Breast epithelium (tissue), 4 donors: ENCODE results near the gene SYDE1. TPM values are rescaled to one million over a fixed set of nuclear protein-coding genes. Genes with fewer than 3 reads are reported as not detected.

ENCODE experiments used
- DNase-seq, 2 donors: peaks; one replicate each; pipeline ENCODE4 v3.0.0-alpha.2; 2019; ENCODE audit warnings: low spot score in 2 of 2
- H3K27ac ChIP-seq, 2 donors: fragments of 200-600 bp; sonication (generic) in 1 of 2; one replicate each; pipeline ENCODE4 v1.5.1; 2016 to 2019; ENCODE audit warnings: mild to moderate bottlenecking in 1 of 2
- H3K27me3 ChIP-seq, 2 donors: fragments of 200-600 bp; sonication (generic) in 1 of 2; one replicate each; pipeline versions ENCODE4 v1.5.1 to v1.6.0; 2017 to 2019; ENCODE audit warnings: control low read depth in 1 of 2, mild to moderate bottlenecking in 1 of 2
- H3K36me3 ChIP-seq: fragments of 200-600 bp; one replicate; pipeline ENCODE4 v1.5.1; 2019
- H3K4me1 ChIP-seq, 2 donors: fragments of 200-600 bp; sonication (generic); one replicate each; pipeline ENCODE4 v1.5.1; 2016 to 2019; ENCODE audit warnings: control low read depth in 1 of 2
- H3K4me3 ChIP-seq, 3 donors: fragments of 200-600 bp; sonication (generic); 1 replicate in 2 of 3; 2 replicates in 1 of 3; pipeline ENCODE4 v1.5.1; 2016 to 2019; ENCODE audit warnings: mild to moderate bottlenecking in 3 of 3, moderate library complexity in 2 of 3
- H3K9me3 ChIP-seq, 2 donors: fragments of 200-600 bp; sonication (generic) in 1 of 2; one replicate each; pipeline ENCODE4 v1.5.1; 2016 to 2019; ENCODE audit warnings: control low read depth in 1 of 2
- POLR2A ChIP-seq: fragments of 450-650 bp; IDR thresholded peaks from one replicate; pipeline ENCODE4 v1.6.1; 2016; ENCODE audit warnings: antibody characterized with exemption, mild to moderate bottlenecking, moderate library complexity
- POLR2AphosphoS5 ChIP-seq, 3 donors: sonication (generic); formaldehyde crosslinking; IDR thresholded peaks; one replicate each; pipeline ENCODE4 v1.6.1; 2017; ENCODE audit warnings: antibody characterized with exemption in 3 of 3
- intact Hi-C: fragments of 100-400 bp; cut with DNase I; formaldehyde crosslinking; loops from one replicate; pipeline ENCODE4 v1.15.1; 2023; ENCODE audit warnings: low total_unique reads
- total RNA-seq, 3 donors: library from RNA; depleted of rRNA; stranded (reverse); fragments of >200 nt; gene quantifications; one replicate each; pipeline ENCODE4 v1.1.0, GENCODE V29; 2016
- TF ChIP-seq, protein P1 (sequence below), 3 donors: fragments of 450-650 bp; IDR thresholded peaks; one replicate each; pipeline ENCODE4 v1.5.1; 2016 to 2017; ENCODE audit warnings: antibody characterized with exemption in 3 of 3, mild to moderate bottlenecking in 3 of 3, moderate library complexity in 3 of 3

The SYDE1 gene
- total RNA-seq, 3 donors from 2014 or later, result 11.0 to 22.9 (median 14.9) TPM

DNA sequence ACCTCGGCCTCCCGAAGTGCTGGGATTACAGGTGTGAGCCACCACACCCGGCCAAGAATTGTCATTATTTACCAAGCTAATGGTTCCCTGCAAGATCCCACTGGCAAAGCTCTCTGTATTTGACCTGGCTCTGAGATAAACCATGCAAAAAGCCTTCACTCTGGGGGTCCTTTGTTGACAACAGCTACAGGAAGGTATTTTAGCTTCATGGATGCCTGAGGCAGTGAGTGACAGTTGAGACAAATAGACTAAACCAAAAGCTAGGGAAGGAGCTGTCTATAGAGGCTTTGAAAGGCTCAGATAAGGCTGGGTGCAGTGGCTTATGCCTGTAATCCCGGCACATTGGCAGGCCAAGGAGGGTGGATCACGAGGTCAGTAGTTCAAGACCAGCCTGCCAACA is 48.1 kb downstream of the SYDE1 start:
- TF ChIP-seq, protein P1, sequence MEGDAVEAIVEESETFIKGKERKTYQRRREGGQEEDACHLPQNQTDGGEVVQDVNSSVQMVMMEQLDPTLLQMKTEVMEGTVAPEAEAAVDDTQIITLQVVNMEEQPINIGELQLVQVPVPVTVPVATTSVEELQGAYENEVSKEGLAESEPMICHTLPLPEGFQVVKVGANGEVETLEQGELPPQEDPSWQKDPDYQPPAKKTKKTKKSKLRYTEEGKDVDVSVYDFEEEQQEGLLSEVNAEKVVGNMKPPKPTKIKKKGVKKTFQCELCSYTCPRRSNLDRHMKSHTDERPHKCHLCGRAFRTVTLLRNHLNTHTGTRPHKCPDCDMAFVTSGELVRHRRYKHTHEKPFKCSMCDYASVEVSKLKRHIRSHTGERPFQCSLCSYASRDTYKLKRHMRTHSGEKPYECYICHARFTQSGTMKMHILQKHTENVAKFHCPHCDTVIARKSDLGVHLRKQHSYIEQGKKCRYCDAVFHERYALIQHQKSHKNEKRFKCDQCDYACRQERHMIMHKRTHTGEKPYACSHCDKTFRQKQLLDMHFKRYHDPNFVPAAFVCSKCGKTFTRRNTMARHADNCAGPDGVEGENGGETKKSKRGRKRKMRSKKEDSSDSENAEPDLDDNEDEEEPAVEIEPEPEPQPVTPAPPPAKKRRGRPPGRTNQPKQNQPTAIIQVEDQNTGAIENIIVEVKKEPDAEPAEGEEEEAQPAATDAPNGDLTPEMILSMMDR (IDR thresholded peaks at IDR 0.05), result no peak
- TF ChIP-seq POLR2AphosphoS5 (IDR thresholded peaks at IDR 0.05), result no peak
- TF ChIP-seq POLR2A, result no peak

DNA sequence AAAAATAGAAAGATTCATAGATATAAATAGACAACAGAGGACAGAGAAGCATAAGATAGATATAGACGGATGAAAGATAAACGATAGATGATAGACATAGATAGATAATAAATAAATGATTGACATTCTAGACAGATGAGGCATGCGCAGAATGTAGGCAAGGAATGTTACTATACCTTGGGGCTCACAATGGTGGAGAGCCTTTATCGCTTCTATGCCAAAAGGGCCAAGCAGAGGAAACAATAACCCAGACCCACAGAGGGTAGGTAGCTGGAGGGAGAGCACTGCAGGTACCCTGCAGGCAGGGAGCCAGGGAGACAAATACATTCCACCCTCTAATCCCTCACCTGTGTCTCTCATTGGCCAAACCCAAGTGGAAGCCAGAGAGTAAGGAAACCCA is 49.2 kb downstream of the SYDE1 start:
- no peaks in the 10 kb centered on the region for H3K4me1 ChIP-seq
- no peak overlapping the region for H3K4me3 ChIP-seq
- no peak for DNase-seq
- H3K9me3 ChIP-seq, result peaks cover 6 to 11% of the 10 kb centered on the region in 2 donors
- intact Hi-C loops, result no loop called here
- H3K27me3 ChIP-seq, result no peaks in the 10 kb centered on the region
- no peaks in the 10 kb centered on the region for H3K36me3 ChIP-seq
- TF ChIP-seq, protein P1 (IDR thresholded peaks at IDR 0.05), result no peak
- TF ChIP-seq POLR2A, result no peak
- TF ChIP-seq POLR2AphosphoS5 (IDR thresholded peaks at IDR 0.05), result no peak
- no peak overlapping the region for H3K27ac ChIP-seq

More for the DNA sequence above, 48.1 kb downstream of the SYDE1 start:
- intact Hi-C loops, result no loop called here
- H3K9me3 ChIP-seq, result peaks cover 6 to 11% of the 10 kb centered on the region in 2 donors
- no peaks in the 10 kb centered on the region for H3K4me1 ChIP-seq
- DNase-seq, result no peak
- no peak overlapping the region for H3K4me3 ChIP-seq
- no peak overlapping the region for H3K27ac ChIP-seq
- no peaks in the 10 kb centered on the region for H3K27me3 ChIP-seq
- no peaks in the 10 kb centered on the region for H3K36me3 ChIP-seq

GRCh38 chr19:15159251-15159650 is 52.0 kb downstream of the SYDE1 start:
- no peaks in the 10 kb centered on the region for H3K27me3 ChIP-seq
- no peaks in the 10 kb centered on the region for H3K4me1 ChIP-seq
- H3K36me3 ChIP-seq, result no peaks in the 10 kb centered on the region
- H3K4me3 ChIP-seq, result no peak overlapping the region
- no peak for DNase-seq
- TF ChIP-seq POLR2AphosphoS5 (IDR thresholded peaks at IDR 0.05), result no peak
- no peak for TF ChIP-seq POLR2A
- TF ChIP-seq, protein P1 (IDR thresholded peaks at IDR 0.05), result no peak
- intact Hi-C loops, result no loop called here
- H3K27ac ChIP-seq, result no peak overlapping the region
- peaks cover 6 to 11% of the 10 kb centered on the region in 2 donors for H3K9me3 ChIP-seq

DNA sequence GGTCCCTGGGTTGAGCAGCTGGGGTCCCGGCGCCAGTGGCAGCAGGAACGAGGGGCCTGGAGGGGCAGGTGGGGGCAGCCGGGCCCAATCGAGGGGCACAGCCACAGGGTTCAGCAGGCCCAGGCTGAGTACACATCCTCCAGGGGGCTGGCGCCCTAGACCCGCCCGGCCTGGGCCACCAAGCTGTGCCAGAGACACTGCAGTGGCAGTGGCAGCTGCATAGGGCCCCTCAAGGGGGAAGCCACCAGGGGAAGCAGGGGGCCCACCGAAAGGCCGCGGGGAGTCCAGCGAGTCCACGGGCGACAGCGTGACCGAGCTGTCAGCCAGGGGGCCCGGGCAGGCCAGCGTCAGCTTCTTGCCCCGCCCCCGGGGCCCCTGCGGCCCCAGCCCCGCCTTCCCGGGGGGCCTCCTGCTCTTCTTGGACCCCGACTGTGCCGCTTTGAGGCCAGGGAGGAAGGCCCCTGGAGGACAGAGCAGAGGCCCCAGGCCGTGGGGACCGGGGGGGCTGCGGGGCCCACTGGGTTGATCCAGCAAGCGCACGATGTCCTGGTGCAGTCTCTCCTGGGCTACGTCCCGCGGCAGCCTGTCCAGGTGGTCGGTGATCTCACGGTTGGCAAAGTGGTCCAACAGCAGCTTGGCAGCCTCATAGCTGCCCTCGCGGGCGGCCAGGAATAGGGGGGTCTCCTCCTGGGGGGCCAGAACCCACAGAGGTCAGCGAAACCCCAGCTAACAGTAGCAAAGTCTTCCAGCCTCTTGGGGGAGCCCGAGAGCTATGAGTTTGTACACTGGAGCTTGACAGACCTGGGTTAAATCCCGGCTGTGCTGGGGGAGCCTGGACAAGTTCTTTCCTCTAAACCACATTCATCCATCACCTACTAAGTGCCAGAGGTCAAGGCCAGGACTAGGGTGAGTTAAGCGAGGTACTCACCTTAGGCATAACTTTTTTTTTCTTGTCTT is 54.1 kb downstream of the SYDE1 start:
- Histone ChIP-seq H3K4me1 (no peaks in the 10 kb centered on the region), H3K4me3 (no peak overlapping the region), H3K27ac (no peak overlapping the region), H3K36me3 (peaks cover 6% of the 10 kb centered on the region), H3K9me3 (peaks cover 18 to 26% of the 10 kb centered on the region in 2 donors), H3K27me3 (no peaks in the 10 kb centered on the region)
- intact Hi-C loops, result no loop called here
- DNase-seq, result no peak
- TF ChIP-seq POLR2A, result no peak
- TF ChIP-seq, protein P1 (IDR thresholded peaks at IDR 0.05), result no peak
- no peak for TF ChIP-seq POLR2AphosphoS5 (IDR thresholded peaks at IDR 0.05)

Other genes with a start within 250 kb of the SYDE1 start
- not detected for gene OR7A17, start 221.3 kb upstream of the SYDE1 start, total RNA-seq
- gene OR7C2, start 165.9 kb upstream of the SYDE1 start, total RNA-seq, result not detected
- not detected for gene SLC1A6, start 127.5 kb upstream of the SYDE1 start, total RNA-seq
- under 1 TPM in 1 of 3 donors, not detected in 2; 0.29 TPM for gene CASP14, start 57.9 kb upstream of the SYDE1 start, total RNA-seq
- not detected for gene OR1I1, start 25.2 kb upstream of the SYDE1 start, total RNA-seq
- 10 to 100 TPM; 22.0 to 36.4 (median 22.7) TPM for gene NOTCH3, start 93.6 kb downstream of the SYDE1 start, total RNA-seq
- under 1 TPM in 1 of 3 donors, not detected in 2; 0.29 TPM for gene EPHX3, start 125.0 kb downstream of the SYDE1 start, total RNA-seq
- gene BRD4, start 225.1 kb downstream of the SYDE1 start, total RNA-seq, result 10 to 100 TPM; 25.6 to 37.5 (median 33.8) TPM